Gastroesophageal sphincter (tissue), 4 donors: Measurements from ENCODE around the gene KRT14. TPM values are rescaled to one million over a fixed set of nuclear protein-coding genes. Genes with fewer than 3 reads are reported as not detected.

Source experiments
- ATAC-seq: fragments of 150-250 bp; one replicate; pipeline ENCODE4 v1.9.1; 2016; ENCODE audit warnings: mild to moderate bottlenecking, moderate library complexity
- H3K27ac ChIP-seq, 4 donors: fragments of 200-600 bp; sonication (generic) in 3 of 4; 1 replicate in 3 of 4; 2 replicates in 1 of 4; pipeline ENCODE4 v1.5.1; 2016 to 2019
- H3K27me3 ChIP-seq: fragments of 200-600 bp; sonication (generic); one replicate; pipeline ENCODE4 v1.5.1; 2019
- H3K36me3 ChIP-seq, 2 donors: fragments of 200-600 bp; sonication (generic); one replicate each; pipeline ENCODE4 v1.5.1; 2019; ENCODE audit warnings: control low read depth in 1 of 2
- H3K4me1 ChIP-seq, 3 donors: fragments of 200-600 bp; sonication (generic); 1 replicate in 2 of 3; 2 replicates in 1 of 3; pipeline ENCODE4 v1.5.1; 2016 to 2019; ENCODE audit warnings: control low read depth in 2 of 3
- H3K4me3 ChIP-seq, 2 donors: fragments of 200-600 bp; sonication (generic); one replicate each; pipeline ENCODE4 v1.5.1; 2019; ENCODE audit warnings: mild to moderate bottlenecking in 1 of 2, moderate library complexity in 1 of 2
- H3K9me3 ChIP-seq, 3 donors: fragments of 200-600 bp; sonication (generic); one replicate each; pipeline ENCODE4 v1.5.1; 2017 to 2019; ENCODE audit warnings: control low read depth in 2 of 3
- CTCF ChIP-seq, 4 experiments: fragments of 200-600 bp in 2 of 4; fragments of 450-650 bp in 2 of 4; sonication (generic) in 1 of 4; IDR thresholded peaks; one replicate each; pipeline ENCODE4 v1.5.1; 2017 to 2019; ENCODE audit warnings: antibody characterized with exemption in 4 of 4, mild to moderate bottlenecking in 2 of 4, moderate library complexity in 2 of 4
- EP300 ChIP-seq: sonication (generic); formaldehyde crosslinking; IDR thresholded peaks from one replicate; pipeline ENCODE4 v1.6.1; 2017; ENCODE audit warnings: antibody characterized with exemption, mild to moderate bottlenecking
- POLR2A ChIP-seq, 2 donors: fragments of 450-650 bp; IDR thresholded peaks; one replicate each; pipeline ENCODE4 v1.6.1; 2017; ENCODE audit warnings: antibody characterized with exemption in 2 of 2, mild to moderate bottlenecking in 2 of 2, moderate library complexity in 1 of 2
- POLR2AphosphoS5 ChIP-seq: sonication (generic); formaldehyde crosslinking; IDR thresholded peaks from one replicate; pipeline ENCODE4 v1.6.1; 2017; ENCODE audit warnings: antibody characterized with exemption
- WGBS, 2 donors: methylation state at CpG; one replicate each; pipeline ENCODE4 v1.1.5; 2018; ENCODE audit warnings: low coverage in 1 of 2; 5-methylcytosine and 5-hydroxymethylcytosine counted together
- total RNA-seq, 4 donors: library from RNA; depleted of rRNA; stranded (reverse); fragments of >200 nt; gene quantifications; one replicate each; pipeline ENCODE4 v1.1.0, GENCODE V29; 2016

Gene KRT14
- total RNA-seq, 4 donors from 2014 or later = 1.4 to 105 (median 41.1) TPM; not detected in 1

GRCh38 chr17:41536741-41537613, 49.7 kb downstream of the KRT14 start:
- Histone ChIP-seq H3K36me3 (no peaks in the 10 kb centered on the region), H3K27ac (no peak overlapping the region), H3K4me1 (no peaks in the 10 kb centered on the region), H3K9me3 (no peaks in the 10 kb centered on the region), H3K4me3 (no peak overlapping the region), H3K27me3 (peaks cover 34% of the 10 kb centered on the region)
- no peak for TF ChIP-seq POLR2AphosphoS5
- TF ChIP-seq EP300 = no peak
- no peak for TF ChIP-seq CTCF (IDR thresholded peaks at IDR 0.05)
- TF ChIP-seq POLR2A (IDR thresholded peaks at IDR 0.05) = no peak
- 83 to 100% methylated on average over 3 to 6 of the region's 7 CpGs for WGBS, 2 donors
- no peak for ATAC-seq

- 67% methylated on average over 2 of the region's 15 CpGs; no CpG with 5 or more reads in 1 of the 2 donors for WGBS, 2 donors
Observed at GRCh38 chr17:41535764-41536481, 50.8 kb downstream of the KRT14 start.

GRCh38 chr17:41534899-41535546, 51.7 kb downstream of the KRT14 start:
- H3K36me3 ChIP-seq = no peaks in the 10 kb centered on the region

More at GRCh38 chr17:41535764-41536481, 50.8 kb downstream of the KRT14 start:
- ATAC-seq = no peak
- H3K27me3 ChIP-seq = peaks cover 43% of the 10 kb centered on the region
- TF ChIP-seq EP300 = no peak
- H3K4me3 ChIP-seq = no peak overlapping the region
- no peaks in the 10 kb centered on the region for H3K4me1 ChIP-seq
- no peaks in the 10 kb centered on the region for H3K9me3 ChIP-seq
- H3K27ac ChIP-seq = no peak overlapping the region
- H3K36me3 ChIP-seq = no peaks in the 10 kb centered on the region

GRCh38 chr17:41533613-41534012, 53.1 kb downstream of the KRT14 start:
- peaks cover 66% of the 10 kb centered on the region for H3K27me3 ChIP-seq
- H3K27ac ChIP-seq = no peak overlapping the region
- H3K4me1 ChIP-seq = no peaks in the 10 kb centered on the region
- no peaks in the 10 kb centered on the region for H3K9me3 ChIP-seq
- no peak for ATAC-seq
- WGBS, 2 donors = 84 to 88% methylated on average over 7 of the region's 7 CpGs
- H3K4me3 ChIP-seq = no peak overlapping the region
- no peaks in the 10 kb centered on the region for H3K36me3 ChIP-seq
- TF ChIP-seq POLR2AphosphoS5 (no peak), POLR2A (IDR thresholded peaks at IDR 0.05) (no peak), EP300 (no peak), CTCF (IDR thresholded peaks at IDR 0.05) (no peak)

More at GRCh38 chr17:41534899-41535546, 51.7 kb downstream of the KRT14 start:
- Histone ChIP-seq H3K9me3 (no peaks in the 10 kb centered on the region), H3K4me1 (no peaks in the 10 kb centered on the region), H3K4me3 (no peak overlapping the region), H3K27ac (no peak overlapping the region), H3K27me3 (peaks cover 52% of the 10 kb centered on the region)
- no peak for TF ChIP-seq EP300
- no peak for TF ChIP-seq POLR2AphosphoS5
- no peak for TF ChIP-seq POLR2A (IDR thresholded peaks at IDR 0.05)
- no peak for TF ChIP-seq CTCF (IDR thresholded peaks at IDR 0.05)
- 50 to 72% methylated on average over 2 to 5 of the region's 7 CpGs for WGBS, 2 donors
- no peak for ATAC-seq

GRCh38 chr17:41532947-41533570, 53.6 kb downstream of the KRT14 start:
- Histone ChIP-seq H3K4me1 (peaks cover 0 to 5% (median 4%) of the 10 kb centered on the region in 3 donors), H3K36me3 (no peaks in the 10 kb centered on the region), H3K4me3 (no peak overlapping the region), H3K27ac (no peak overlapping the region), H3K27me3 (peaks cover 71% of the 10 kb centered on the region), H3K9me3 (no peaks in the 10 kb centered on the region)
- 80 to 86% methylated on average over 6 of the region's 9 CpGs for WGBS, 2 donors
- no peak for TF ChIP-seq EP300
- TF ChIP-seq CTCF (IDR thresholded peaks at IDR 0.05) = no peak
- no peak for TF ChIP-seq POLR2A (IDR thresholded peaks at IDR 0.05)
- TF ChIP-seq POLR2AphosphoS5 = no peak
- no peak for ATAC-seq
